IMR-90 (cell line): ENCODE results near the gene LDLRAD4. TPM values are rescaled to one million over a fixed set of nuclear protein-coding genes. Genes with fewer than 3 reads are reported as not detected.

Experiments
- ATAC-seq: fragments of 200-7000 bp; cut with Tn5 transposase; 2 replicates; pipeline ENCODE4 v1.9.1; 2020; ENCODE audit warnings: low read depth, mild to moderate bottlenecking, moderate library complexity
- BruUV-seq: library from RNA; stranded (reverse); fragments of 400-500 nt; replicated peaks from 2 replicates; lab custom pipeline; 2021; lab: Mats Ljungman, UMichigan
- CTCF ChIA-PET: fragments of 300-600 bp; formaldehyde crosslinking; extraction: SDS; loops from one replicate; lab custom pipeline; 2021; ENCODE audit warnings: antibody characterized with exemption; lab: Yijun Ruan, JAX
- POLR2A ChIA-PET: fragments of 300-600 bp; sonication (Branson Sonifier 250); formaldehyde crosslinking; loops from one replicate; lab custom pipeline; 2022; ENCODE audit warnings: antibody characterized with exemption; ENCODE audit not compliant: unreplicated experiment; lab: Charles Lee
- DNase-seq: peaks from one replicate; pipeline ENCODE4 v3.0.0; 2013
- H2AFZ ChIP-seq: replicated peaks from 2 replicates; pipeline ENCODE3; 2013; ENCODE audit warnings: low read length, mild to moderate bottlenecking; ENCODE audit not compliant: poor library complexity
- H2AK5ac ChIP-seq: 2 replicates; pipeline ENCODE4 v1.6.1; 2013; ENCODE audit warnings: low read depth, low read length, inconsistent platforms
- H2AK9ac ChIP-seq: replicated peaks from 2 replicates; pipeline ENCODE3; 2013; ENCODE audit warnings: mild to moderate bottlenecking, low read depth, low read length, moderate library complexity; ENCODE audit not compliant: poor library complexity
- H2BK120ac ChIP-seq: 2 replicates; pipeline ENCODE4 v1.6.1; 2013; ENCODE audit warnings: low read depth, low read length, inconsistent platforms
- H2BK15ac ChIP-seq: 3 replicates; pipeline ENCODE4 v1.6.1; 2013; ENCODE audit warnings: low read depth, low read length, inconsistent platforms
- H2BK20ac ChIP-seq: 2 replicates; pipeline ENCODE4 v1.6.1; 2013; ENCODE audit warnings: low read depth, mild to moderate bottlenecking, inconsistent platforms, low read length, moderate library complexity
- H2BK5ac ChIP-seq: 2 replicates; pipeline ENCODE4 v1.6.1; 2013; ENCODE audit warnings: mild to moderate bottlenecking, low read depth, low read length, inconsistent platforms; ENCODE audit not compliant: poor library complexity, severe bottlenecking
- H3K14ac ChIP-seq: replicated peaks from 2 replicates; pipeline ENCODE4 v1.6.1; 2013; ENCODE audit warnings: low read depth, low read length, inconsistent platforms
- H3K18ac ChIP-seq: 2 replicates; pipeline ENCODE4 v1.6.1; 2013; ENCODE audit warnings: low read depth, low read length, control low read depth
- H3K23ac ChIP-seq: 2 replicates; pipeline ENCODE4 v1.6.1; 2013; ENCODE audit warnings: low read depth, low read length, inconsistent platforms
- H3K27ac ChIP-seq: 2 replicates; pipeline ENCODE4 v1.5.1; 2013; ENCODE audit warnings: mild to moderate bottlenecking, control low read depth, low read length; ENCODE audit not compliant: insufficient read depth
- H3K27me3 ChIP-seq: 2 replicates; pipeline ENCODE4 v1.6.1; 2013; ENCODE audit warnings: low read length; ENCODE audit not compliant: control insufficient read depth, insufficient read depth
- H3K36me3 ChIP-seq: 2 replicates; pipeline ENCODE4 v1.6.1; 2013; ENCODE audit warnings: low read length, mixed read lengths; ENCODE audit not compliant: control insufficient read depth, insufficient read depth
- H3K4ac ChIP-seq: 2 replicates; pipeline ENCODE4 v1.6.1; 2013; ENCODE audit warnings: low read depth, low read length, inconsistent platforms
- H3K4me1 ChIP-seq: 2 replicates; pipeline ENCODE4 v1.6.1; 2013; ENCODE audit warnings: low read length, mixed read lengths; ENCODE audit not compliant: control insufficient read depth, insufficient read depth
- H3K4me2 ChIP-seq: 2 replicates; pipeline ENCODE4 v1.6.1; 2013; ENCODE audit warnings: low read depth, mild to moderate bottlenecking, control low read depth, low read length, moderate library complexity
- H3K4me3 ChIP-seq: 2 replicates; pipeline ENCODE4 v1.5.1; 2013; ENCODE audit warnings: low read depth, mild to moderate bottlenecking, control low read depth, low read length, moderate library complexity; ENCODE audit not compliant: insufficient read depth
- H3K56ac ChIP-seq: 2 replicates; pipeline ENCODE4 v1.6.1; 2013; ENCODE audit warnings: low read length, inconsistent platforms; ENCODE audit not compliant: insufficient read depth; ENCODE audit errors: extremely low read depth
- H3K79me1 ChIP-seq, 2 experiments: 2 replicates each; pipeline ENCODE4 v1.6.1; 2013; ENCODE audit warnings: low read length in 2 of 2, inconsistent platforms in 1 of 2, low read depth in 1 of 2
- H3K9ac ChIP-seq: 2 replicates; pipeline ENCODE4 v1.6.1; 2013; ENCODE audit warnings: low read depth, low read length, control low read depth
- H3K9me1 ChIP-seq: 2 replicates; pipeline ENCODE4 v1.6.1; 2013; ENCODE audit warnings: low read length, inconsistent platforms; ENCODE audit not compliant: insufficient read depth
- H3K9me3 ChIP-seq: 2 replicates; pipeline ENCODE4 v1.6.1; 2013; ENCODE audit warnings: low read length; ENCODE audit not compliant: control insufficient read depth, insufficient read depth
- H4K20me1 ChIP-seq: 2 replicates; pipeline ENCODE4 v1.6.1; 2013; ENCODE audit warnings: low read length, inconsistent platforms; ENCODE audit not compliant: insufficient read depth
- H4K5ac ChIP-seq: 2 replicates; pipeline ENCODE4 v1.6.1; 2013; ENCODE audit warnings: mild to moderate bottlenecking, low read depth, low read length, control low read depth
- H4K8ac ChIP-seq, 2 experiments: 2 replicates each; pipeline ENCODE4 v1.6.1; 2013; ENCODE audit warnings: low read depth in 2 of 2, low read length in 2 of 2, control low read depth in 1 of 2, inconsistent platforms in 1 of 2
- H4K91ac ChIP-seq: 2 replicates; pipeline ENCODE4 v1.6.1; 2013; ENCODE audit warnings: low read depth, low read length, inconsistent platforms; ENCODE audit not compliant: insufficient read depth
- CEBPB ChIP-seq: IDR thresholded peaks from 2 replicates; pipeline ENCODE4 v1.6.1; 2012; ENCODE audit warnings: low read depth, low read length, improper control_type of control experiment
- MXI1 ChIP-seq: IDR thresholded peaks from 2 replicates; pipeline ENCODE4 v1.6.1; 2012; ENCODE audit warnings: low read depth, mild to moderate bottlenecking, low read length, moderate library complexity, borderline replicate concordance
- WGBS, 2 experiments: methylation state at CpG; one replicate each; pipeline versions ENCODE4 v1.1.5 to v1.1.7; 2013; ENCODE audit warnings: missing lambda C conversion rate in 2 of 2; ENCODE audit not compliant: insufficient read length in 1 of 2; ENCODE audit errors: extremely low coverage in 2 of 2; 5-methylcytosine and 5-hydroxymethylcytosine counted together
- dilution Hi-C: fragments of 300-500 bp; cut with HindIII; formaldehyde crosslinking; loops from one replicate; pipeline ENCODE4 v1.14.3; 2018; ENCODE audit warnings: low sequenced_read_pairs; ENCODE audit not compliant: unreplicated experiment
- in situ Hi-C: fragments of 300-500 bp; cut with MboI; formaldehyde crosslinking; loops from 3 replicates; pipeline ENCODE4 v1.14.3; 2019; ENCODE audit warnings: low sequenced_read_pairs, inconsistent platforms, mixed read lengths
- intact Hi-C: fragments of 100-400 bp; cut with micrococcal nuclease; formaldehyde crosslinking; loops from 2 replicates; pipeline ENCODE4 v1.10.0; 2022
- polyA plus RNA-seq, 3 experiments: library from polyadenylated mRNA; depleted of rRNA; stranded (reverse); fragments of >200 nt; gene quantifications; 2 replicates each; pipeline ENCODE4 v1.2.3, GENCODE V29; 2012; ENCODE audit warnings: low replicate concordance in 1 of 3
- total RNA-seq: library from RNA; depleted of rRNA; stranded (reverse); fragments of >200 nt; gene quantifications from 2 replicates; pipeline ENCODE4 v1.2.3, GENCODE V29; 2012

Gene LDLRAD4
- total and polyA plus RNA-seq, 2 of the 4 experiments (the other 2 are of a cell fraction) = not detected

DNA sequence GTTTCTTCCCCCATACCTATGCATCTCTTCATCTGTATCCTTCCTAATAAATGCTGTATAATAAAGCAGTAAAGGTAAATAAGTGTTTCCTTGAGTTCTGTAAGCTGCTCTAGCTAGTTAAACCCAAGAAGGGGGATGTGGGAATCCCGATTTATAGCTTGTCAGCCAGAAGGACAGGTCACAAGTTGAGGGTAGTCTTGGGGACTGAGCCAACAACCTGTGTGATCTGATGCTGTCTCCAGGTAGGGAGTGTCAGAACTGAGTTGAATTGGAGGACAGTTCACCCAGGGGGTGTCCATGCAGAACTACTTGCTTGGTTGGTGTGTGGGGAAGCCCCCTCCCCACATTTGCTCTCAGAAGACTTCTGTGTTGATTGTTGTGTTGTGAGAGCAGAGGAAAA is 112.4 kb downstream of the LDLRAD4 start:
- ChIA-PET POLR2A (no interaction called here), CTCF (no interaction called here)
- Histone ChIP-seq H2AFZ (no peak overlapping the region), H2BK120ac (no peak overlapping the region), H2AK5ac (no peak overlapping the region), H3K4me1 (no peaks in the 10 kb centered on the region), H4K91ac (no peak overlapping the region), H4K8ac (no peak overlapping the region), H3K9ac (no peak overlapping the region), H3K79me1 (no peaks in the 10 kb centered on the region), H2BK15ac (no peak overlapping the region), H3K27ac (no peak overlapping the region), H3K4me3 (no peak overlapping the region), H3K18ac (no peak overlapping the region), H3K56ac (no peak overlapping the region), H3K9me1 (no peaks in the 10 kb centered on the region), H3K27me3 (no peaks in the 10 kb centered on the region), H3K4me2 (no peak overlapping the region), H3K4ac (no peak overlapping the region), H2BK20ac (no peak overlapping the region), H3K23ac (no peak overlapping the region), H2BK5ac (no peak overlapping the region), H3K9me3 (no peaks in the 10 kb centered on the region), H2AK9ac (no peak overlapping the region), H3K14ac (no peak overlapping the region), H4K5ac (no peak overlapping the region), H3K36me3 (no peaks in the 10 kb centered on the region), H4K20me1 (no peaks in the 10 kb centered on the region)
- 14% methylated on average over 1 of the region's 1 CpG; no CpG with 5 or more reads in 1 of the 2 experiments for WGBS, 2 experiments
- no TSS peak for BruUV-seq
- ATAC-seq (no peak), DNase-seq (no peak)
- TF ChIP-seq MXI1 = no peak
- TF ChIP-seq CEBPB = no peak
- intact Hi-C loops (no loop called here), dilution Hi-C loops (no loop called here), in situ Hi-C loops (no loop called here)
